ENCODE results near the gene RCSD1.

Gene RCSD1

GRCh38 chr1:167669209-167670124, 39.4 kb downstream of the RCSD1 start:
- no peak for DNase-seq

- DNase-seq: no peak
Observed at GRCh38 chr1:167670563-167670962, 40.5 kb downstream of the RCSD1 start.

DNA sequence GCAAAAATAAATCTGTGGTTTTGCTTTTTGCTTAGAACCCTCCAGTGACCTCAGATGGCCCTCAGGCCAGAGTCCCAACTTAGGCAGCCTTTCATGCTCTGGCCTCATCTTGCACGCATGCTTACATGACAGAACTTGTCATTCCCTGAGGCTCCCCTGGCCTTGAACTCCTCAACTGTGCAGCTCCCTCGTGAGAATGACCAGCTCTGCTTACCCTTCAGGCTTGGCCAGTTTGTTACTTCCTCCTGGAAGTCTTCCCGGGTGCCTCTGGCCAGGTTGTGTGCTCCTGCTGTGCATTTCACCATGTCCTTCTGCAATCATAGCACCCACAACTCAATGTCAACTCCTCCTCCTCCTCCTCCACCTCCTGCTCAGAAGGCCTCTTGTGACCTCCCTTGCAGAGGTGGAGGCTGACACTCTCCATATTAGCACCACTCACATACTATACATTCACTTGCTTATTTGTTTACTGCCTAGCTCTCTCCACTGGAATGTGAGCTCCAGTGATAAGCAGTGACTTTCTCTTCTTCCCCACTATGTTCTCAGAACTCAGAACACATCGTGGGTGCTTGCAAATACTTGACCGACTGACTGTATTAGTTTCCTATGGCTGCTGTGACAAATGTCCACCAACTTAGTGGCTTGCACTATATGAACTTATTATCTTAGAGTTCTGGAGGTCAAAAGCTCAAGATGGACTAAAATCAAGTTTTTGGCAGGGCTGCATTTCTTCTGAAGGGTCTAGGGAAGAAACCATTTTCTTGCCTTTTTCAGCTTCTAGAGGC, 41.9 kb downstream of the RCSD1 start:
- DNase-seq: no peak

DNA sequence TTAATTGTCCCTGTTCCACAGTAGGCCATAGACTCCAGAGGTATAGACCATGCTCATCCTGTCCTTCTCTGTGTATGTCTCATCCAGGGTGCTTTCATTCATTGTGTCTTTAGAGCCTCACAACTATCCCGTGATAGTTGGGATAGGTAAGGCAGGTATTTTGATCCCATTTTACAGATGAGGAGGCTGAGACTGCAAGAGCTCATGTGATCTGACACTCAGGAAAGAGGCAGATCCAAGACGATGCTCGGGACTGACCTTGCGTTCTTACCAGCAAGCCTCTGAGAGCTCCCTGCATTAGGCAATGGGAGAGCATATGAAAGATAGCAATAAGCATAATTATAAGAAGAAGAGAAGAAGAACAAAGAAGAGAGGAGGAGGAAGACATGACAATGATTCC, 42.8 kb downstream of the RCSD1 start:
- no peak for DNase-seq

DNA sequence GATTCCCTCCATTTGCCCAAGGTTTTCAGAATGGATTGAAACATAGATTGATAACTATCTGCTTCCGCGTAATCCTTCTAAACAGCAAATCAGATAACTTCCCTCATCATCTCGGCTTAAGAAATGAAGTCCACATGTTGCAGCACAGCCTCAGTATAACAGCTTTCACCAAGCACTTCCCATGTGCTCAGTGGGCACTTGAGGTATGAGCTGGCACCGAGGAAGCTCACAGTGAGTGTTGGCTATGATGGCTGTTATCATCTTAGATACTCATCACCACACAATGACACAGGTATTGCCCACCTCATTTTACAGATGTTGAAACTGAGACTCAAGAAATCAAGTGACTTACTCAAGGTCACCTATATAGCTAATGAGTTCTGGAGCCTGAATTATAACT, 43.2 kb downstream of the RCSD1 start:
- no peak for DNase-seq

GRCh38 chr1:167674156-167674555, 44.1 kb downstream of the RCSD1 start:
- DNase-seq: no peak

GRCh38 chr1:167675440-167675839, 45.4 kb downstream of the RCSD1 start:
- DNase-seq: no peak

DNA sequence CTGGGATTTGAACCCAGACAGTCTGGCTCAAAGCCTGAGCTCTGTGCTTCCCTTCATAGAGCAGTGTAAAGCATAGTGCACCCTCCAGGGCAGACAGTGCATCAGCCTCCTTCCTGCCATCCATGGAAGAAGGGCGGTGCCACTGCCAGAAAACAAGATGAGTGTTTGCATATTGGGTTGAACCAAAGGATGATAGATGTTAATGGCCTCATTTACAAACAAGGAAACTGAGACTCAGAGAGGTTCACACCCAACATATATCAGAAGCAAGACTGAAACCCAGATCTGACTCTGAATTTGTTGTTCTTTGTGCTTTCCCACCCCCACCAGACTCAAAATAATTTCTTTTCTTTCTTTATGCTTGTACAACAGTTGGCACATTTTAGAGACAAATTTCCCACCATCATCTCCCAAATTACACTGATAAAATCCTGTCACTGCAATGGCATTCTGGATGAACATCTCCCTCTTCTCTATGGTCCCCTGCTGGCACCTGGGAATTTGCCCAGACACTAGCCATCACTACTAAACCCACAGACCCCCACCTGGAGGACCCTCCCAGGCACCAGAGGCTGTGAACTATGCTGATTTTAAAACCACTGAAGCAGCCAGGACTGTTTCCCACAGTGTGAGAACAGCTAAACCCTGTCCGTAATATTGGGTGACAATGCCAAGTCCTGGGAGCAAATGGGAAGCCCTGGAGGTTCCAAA, 46.3 kb downstream of the RCSD1 start:
- no peak for DNase-seq

- DNase-seq: no peak
Observed at GRCh38 chr1:167676916-167677848, 47.1 kb downstream of the RCSD1 start.

DNA sequence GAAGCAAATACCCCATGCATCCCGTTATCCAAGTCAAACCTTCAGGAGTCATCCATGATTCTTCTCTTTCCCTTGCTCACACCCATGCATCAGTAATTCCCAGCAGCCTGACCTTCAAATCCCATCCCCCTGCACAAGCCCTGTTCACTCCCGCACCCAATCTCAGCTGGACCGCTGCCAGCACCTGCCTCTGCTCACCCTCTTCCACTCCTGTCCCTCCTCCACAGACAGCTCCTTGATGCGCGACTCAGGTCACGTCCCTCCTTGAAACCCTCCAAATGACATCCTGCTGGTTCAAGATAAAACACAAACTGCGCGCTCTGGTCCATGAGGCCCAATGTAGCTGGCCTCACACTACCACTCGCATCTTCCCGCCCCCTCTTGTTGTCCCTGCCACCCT, 48.4 kb downstream of the RCSD1 start:
- no peak for DNase-seq

DNA sequence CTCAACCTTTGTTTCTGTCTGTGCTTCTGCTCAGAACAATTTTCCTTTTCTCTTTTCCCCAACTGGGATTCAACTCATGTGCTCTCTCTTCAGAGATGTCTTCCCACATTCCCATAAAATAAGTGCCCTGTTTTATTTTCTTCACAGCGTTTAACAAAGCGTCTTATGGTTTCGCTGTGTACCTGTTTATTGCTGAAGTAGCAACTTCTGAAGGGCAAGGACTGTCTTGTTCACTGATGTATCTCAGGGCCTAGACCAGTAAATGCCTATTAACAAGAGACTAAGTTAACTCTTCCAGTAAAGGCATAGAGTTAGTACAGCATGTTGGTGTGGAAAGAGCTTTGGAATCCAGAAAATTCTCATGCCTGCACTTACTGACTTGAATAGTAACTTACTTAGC, 48.8 kb downstream of the RCSD1 start:
- no peak for DNase-seq

DNA sequence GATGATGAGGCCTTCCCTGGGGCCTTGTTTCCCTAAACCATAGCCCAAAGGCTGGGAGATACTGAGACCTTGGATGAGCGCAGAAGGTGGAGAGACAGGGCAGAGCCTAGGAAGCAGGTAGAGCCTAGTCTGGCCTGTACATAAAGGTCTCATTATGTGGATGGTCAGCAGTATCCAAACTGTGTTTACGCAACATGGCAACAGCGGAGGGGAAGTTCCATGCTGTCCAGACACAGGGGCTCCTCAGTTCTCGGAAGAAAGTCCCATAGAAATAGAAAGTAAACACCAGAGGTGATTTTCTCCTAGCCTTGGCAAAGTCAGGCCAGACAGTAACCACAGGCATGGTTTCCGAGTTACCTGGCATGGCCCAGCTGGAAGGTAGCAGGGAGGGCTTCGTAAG, 49.7 kb downstream of the RCSD1 start:
- no peak for DNase-seq

DNA sequence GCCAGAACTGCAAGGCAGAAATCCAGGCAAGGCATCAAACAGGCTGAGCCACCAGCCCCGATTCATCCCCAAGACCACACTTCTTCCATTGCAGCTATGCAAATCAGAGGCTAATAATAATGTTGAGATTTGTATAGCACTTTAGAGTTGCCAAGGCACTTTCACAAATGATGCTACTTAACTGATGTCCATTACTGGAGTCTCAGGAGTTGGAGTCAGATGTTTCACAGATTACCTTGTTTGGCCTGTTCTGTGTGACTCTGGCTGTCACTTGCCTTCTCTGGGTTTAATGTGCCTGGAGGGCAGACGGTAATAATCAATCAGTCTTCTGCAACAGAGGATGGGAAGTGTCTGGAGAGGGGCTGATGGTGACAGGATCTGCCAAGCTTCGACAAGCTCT, 51.0 kb downstream of the RCSD1 start:
- no peak for DNase-seq

- DNase-seq: no peak
Observed at GRCh38 chr1:167681451-167682098, 51.5 kb downstream of the RCSD1 start.

- DNase-seq: no peak
Observed at GRCh38 chr1:167683226-167683625, 53.2 kb downstream of the RCSD1 start.

DNA sequence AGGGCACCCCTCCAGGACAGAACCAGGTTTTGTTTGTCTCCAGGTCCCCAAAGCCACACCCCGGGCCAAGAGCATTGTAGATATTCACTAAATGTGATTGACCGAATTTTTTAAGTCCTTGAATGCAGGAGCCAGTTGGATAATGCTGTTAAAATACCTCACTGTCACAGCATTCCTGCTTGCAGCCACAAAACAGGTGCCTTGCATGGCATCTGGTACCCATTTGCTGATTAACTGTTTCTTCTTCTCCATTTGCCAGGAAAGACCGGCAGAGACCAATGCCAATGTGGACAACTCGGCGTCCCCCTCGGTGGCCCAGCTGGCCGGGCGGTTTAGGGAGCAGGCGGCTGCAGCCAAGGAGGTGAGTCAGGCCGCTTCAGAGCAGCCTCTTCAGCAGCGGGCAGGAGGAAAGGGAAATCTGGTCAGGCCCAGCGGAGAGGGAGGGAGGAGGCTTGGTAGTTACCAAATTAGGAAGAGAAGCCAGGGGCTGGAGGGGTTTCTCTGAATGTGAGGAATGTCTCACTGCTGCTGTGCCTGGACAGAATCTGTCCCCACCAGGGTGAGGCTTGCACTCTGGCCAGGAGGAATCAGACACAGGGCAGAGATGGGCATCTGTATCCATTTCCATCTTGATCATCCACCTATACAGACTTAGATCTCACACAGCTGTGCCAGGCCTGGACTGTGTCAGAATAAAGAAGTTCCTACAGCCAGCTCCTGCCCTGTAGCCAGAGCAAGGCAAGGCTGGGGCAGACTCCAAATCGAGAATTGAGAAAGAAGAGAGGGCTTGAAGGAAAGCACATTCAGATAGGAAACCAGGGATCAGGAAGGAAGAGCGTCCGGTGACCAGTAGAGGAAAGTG, 53.8 kb downstream of the RCSD1 start:
- no peak for DNase-seq

DNA sequence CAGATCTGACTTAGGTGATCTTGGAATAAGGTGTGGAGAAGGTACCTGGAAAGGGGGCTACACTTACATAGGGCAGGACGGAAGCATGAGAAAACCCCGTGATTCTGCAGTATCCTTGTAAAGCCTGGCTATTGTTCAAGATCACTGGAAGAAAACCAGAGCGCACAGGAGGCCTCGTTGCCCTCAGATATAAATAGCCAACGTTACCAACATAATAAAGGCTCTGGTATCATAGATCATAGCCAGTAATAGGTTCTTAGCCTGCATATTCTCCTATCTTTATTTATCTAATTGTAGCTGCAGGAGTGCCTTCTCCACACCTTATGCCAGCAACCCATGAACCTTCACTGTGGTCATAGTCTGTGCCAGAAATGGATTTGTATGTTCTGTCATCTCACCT, 55.8 kb downstream of the RCSD1 start:
- DNase-seq: no peak

DNA sequence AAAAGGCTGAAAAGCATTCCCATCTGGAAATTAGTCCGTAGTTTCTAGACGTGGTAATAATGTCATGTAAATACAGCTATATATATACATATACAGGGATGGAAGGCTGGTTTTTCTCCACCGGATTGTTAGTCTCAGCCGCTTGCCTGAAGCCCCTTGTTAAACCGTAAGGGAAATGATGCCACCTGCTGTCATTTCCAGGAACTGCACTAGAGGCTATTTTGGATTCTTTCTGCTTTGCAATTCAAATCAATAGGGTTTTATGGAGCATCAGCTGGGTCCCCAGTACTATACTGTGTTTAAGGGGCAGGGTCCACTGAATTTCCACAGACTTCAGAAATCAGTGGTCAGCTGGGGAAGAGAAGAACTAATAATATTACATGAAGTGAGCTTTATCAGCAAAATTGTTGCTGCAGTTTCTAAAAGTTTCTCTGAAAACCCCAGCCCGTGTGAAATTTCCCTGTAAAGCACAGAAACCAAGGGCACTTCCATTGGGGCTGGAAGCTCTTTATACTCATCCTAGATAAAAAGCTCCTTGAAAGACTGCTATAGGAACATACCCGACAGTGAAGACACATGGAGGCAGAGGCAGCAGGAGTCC, 58.0 kb downstream of the RCSD1 start:
- DNase-seq: peak; percentile 63 to 90

DNA sequence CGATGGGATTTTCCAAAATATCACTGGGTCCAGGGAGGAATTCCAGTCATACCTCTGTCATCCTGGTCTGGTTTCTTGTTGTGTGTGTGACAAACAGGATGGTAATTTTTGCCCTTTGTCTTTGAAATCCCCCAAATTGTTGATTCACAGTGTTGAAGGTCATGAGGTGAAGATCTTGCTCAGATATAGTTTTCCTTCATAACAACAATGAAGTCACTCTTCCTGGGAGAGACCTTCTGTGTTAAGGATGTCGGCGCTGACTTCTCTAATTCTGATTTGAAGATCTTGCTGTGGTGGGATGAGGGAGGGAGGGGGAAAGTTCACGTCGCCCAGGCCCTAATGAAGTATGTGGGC, 59.5 kb downstream of the RCSD1 start:
- DNase-seq: no peak

GRCh38 chr1:167690053-167690452, 60.0 kb downstream of the RCSD1 start:
- DNase-seq: no peak
